IMR-90 (cell line): ENCODE measurements around the gene BNIP5. TPM values are rescaled to one million over a fixed set of nuclear protein-coding genes. Genes with fewer than 3 reads are reported as not detected.

Source experiments
- ATAC-seq: fragments of 200-7000 bp; cut with Tn5 transposase; 2 replicates; pipeline ENCODE4 v1.9.1; 2020; ENCODE audit warnings: low read depth, mild to moderate bottlenecking, moderate library complexity
- BruUV-seq: library from RNA; stranded (reverse); fragments of 400-500 nt; replicated peaks from 2 replicates; lab custom pipeline; 2021; lab: Mats Ljungman, UMichigan
- CTCF ChIA-PET: fragments of 300-600 bp; formaldehyde crosslinking; extraction: SDS; loops from one replicate; lab custom pipeline; 2021; ENCODE audit warnings: antibody characterized with exemption; lab: Yijun Ruan, JAX
- POLR2A ChIA-PET: fragments of 300-600 bp; sonication (Branson Sonifier 250); formaldehyde crosslinking; loops from one replicate; lab custom pipeline; 2022; ENCODE audit warnings: antibody characterized with exemption; ENCODE audit not compliant: unreplicated experiment; lab: Charles Lee
- DNase-seq: peaks from one replicate; pipeline ENCODE4 v3.0.0; 2013
- H2AFZ ChIP-seq: replicated peaks from 2 replicates; pipeline ENCODE3; 2013; ENCODE audit warnings: low read length, mild to moderate bottlenecking; ENCODE audit not compliant: poor library complexity
- H2AK5ac ChIP-seq: 2 replicates; pipeline ENCODE4 v1.6.1; 2013; ENCODE audit warnings: low read depth, low read length, inconsistent platforms
- H2AK9ac ChIP-seq: replicated peaks from 2 replicates; pipeline ENCODE3; 2013; ENCODE audit warnings: mild to moderate bottlenecking, low read depth, low read length, moderate library complexity; ENCODE audit not compliant: poor library complexity
- H2BK120ac ChIP-seq: 2 replicates; pipeline ENCODE4 v1.6.1; 2013; ENCODE audit warnings: low read depth, low read length, inconsistent platforms
- H2BK15ac ChIP-seq: 3 replicates; pipeline ENCODE4 v1.6.1; 2013; ENCODE audit warnings: low read depth, low read length, inconsistent platforms
- H2BK20ac ChIP-seq: 2 replicates; pipeline ENCODE4 v1.6.1; 2013; ENCODE audit warnings: low read depth, mild to moderate bottlenecking, inconsistent platforms, low read length, moderate library complexity
- H2BK5ac ChIP-seq: 2 replicates; pipeline ENCODE4 v1.6.1; 2013; ENCODE audit warnings: mild to moderate bottlenecking, low read depth, low read length, inconsistent platforms; ENCODE audit not compliant: poor library complexity, severe bottlenecking
- H3K14ac ChIP-seq: replicated peaks from 2 replicates; pipeline ENCODE4 v1.6.1; 2013; ENCODE audit warnings: low read depth, low read length, inconsistent platforms
- H3K18ac ChIP-seq: 2 replicates; pipeline ENCODE4 v1.6.1; 2013; ENCODE audit warnings: low read depth, low read length, control low read depth
- H3K23ac ChIP-seq: 2 replicates; pipeline ENCODE4 v1.6.1; 2013; ENCODE audit warnings: low read depth, low read length, inconsistent platforms
- H3K27ac ChIP-seq: 2 replicates; pipeline ENCODE4 v1.5.1; 2013; ENCODE audit warnings: mild to moderate bottlenecking, control low read depth, low read length; ENCODE audit not compliant: insufficient read depth
- H3K27me3 ChIP-seq: 2 replicates; pipeline ENCODE4 v1.6.1; 2013; ENCODE audit warnings: low read length; ENCODE audit not compliant: control insufficient read depth, insufficient read depth
- H3K36me3 ChIP-seq: 2 replicates; pipeline ENCODE4 v1.6.1; 2013; ENCODE audit warnings: low read length, mixed read lengths; ENCODE audit not compliant: control insufficient read depth, insufficient read depth
- H3K4ac ChIP-seq: 2 replicates; pipeline ENCODE4 v1.6.1; 2013; ENCODE audit warnings: low read depth, low read length, inconsistent platforms
- H3K4me1 ChIP-seq: 2 replicates; pipeline ENCODE4 v1.6.1; 2013; ENCODE audit warnings: low read length, mixed read lengths; ENCODE audit not compliant: control insufficient read depth, insufficient read depth
- H3K4me2 ChIP-seq: 2 replicates; pipeline ENCODE4 v1.6.1; 2013; ENCODE audit warnings: low read depth, mild to moderate bottlenecking, control low read depth, low read length, moderate library complexity
- H3K4me3 ChIP-seq: 2 replicates; pipeline ENCODE4 v1.5.1; 2013; ENCODE audit warnings: low read depth, mild to moderate bottlenecking, control low read depth, low read length, moderate library complexity; ENCODE audit not compliant: insufficient read depth
- H3K56ac ChIP-seq: 2 replicates; pipeline ENCODE4 v1.6.1; 2013; ENCODE audit warnings: low read length, inconsistent platforms; ENCODE audit not compliant: insufficient read depth; ENCODE audit errors: extremely low read depth
- H3K79me1 ChIP-seq, 2 experiments: 2 replicates each; pipeline ENCODE4 v1.6.1; 2013; ENCODE audit warnings: low read length in 2 of 2, inconsistent platforms in 1 of 2, low read depth in 1 of 2
- H3K9ac ChIP-seq: 2 replicates; pipeline ENCODE4 v1.6.1; 2013; ENCODE audit warnings: low read depth, low read length, control low read depth
- H3K9me1 ChIP-seq: 2 replicates; pipeline ENCODE4 v1.6.1; 2013; ENCODE audit warnings: low read length, inconsistent platforms; ENCODE audit not compliant: insufficient read depth
- H3K9me3 ChIP-seq: 2 replicates; pipeline ENCODE4 v1.6.1; 2013; ENCODE audit warnings: low read length; ENCODE audit not compliant: control insufficient read depth, insufficient read depth
- H4K20me1 ChIP-seq: 2 replicates; pipeline ENCODE4 v1.6.1; 2013; ENCODE audit warnings: low read length, inconsistent platforms; ENCODE audit not compliant: insufficient read depth
- H4K5ac ChIP-seq: 2 replicates; pipeline ENCODE4 v1.6.1; 2013; ENCODE audit warnings: mild to moderate bottlenecking, low read depth, low read length, control low read depth
- H4K8ac ChIP-seq, 2 experiments: 2 replicates each; pipeline ENCODE4 v1.6.1; 2013; ENCODE audit warnings: low read depth in 2 of 2, low read length in 2 of 2, control low read depth in 1 of 2, inconsistent platforms in 1 of 2
- H4K91ac ChIP-seq: 2 replicates; pipeline ENCODE4 v1.6.1; 2013; ENCODE audit warnings: low read depth, low read length, inconsistent platforms; ENCODE audit not compliant: insufficient read depth
- CEBPB ChIP-seq: IDR thresholded peaks from 2 replicates; pipeline ENCODE4 v1.6.1; 2012; ENCODE audit warnings: low read depth, low read length, improper control_type of control experiment
- MAZ ChIP-seq: IDR thresholded peaks from 2 replicates; pipeline ENCODE4 v1.6.1; 2012; ENCODE audit warnings: low read depth, mild to moderate bottlenecking, low read length, improper control_type of control experiment, moderate library complexity, borderline replicate concordance
- USF2 ChIP-seq: fragments of 150-350 bp; IDR thresholded peaks from 2 replicates; pipeline ENCODE4 v1.6.1; 2017; ENCODE audit warnings: mild to moderate bottlenecking, antibody characterized with exemption, low read length, low read depth
- WGBS, 2 experiments: methylation state at CpG; one replicate each; pipeline versions ENCODE4 v1.1.5 to v1.1.7; 2013; ENCODE audit warnings: missing lambda C conversion rate in 2 of 2; ENCODE audit not compliant: insufficient read length in 1 of 2; ENCODE audit errors: extremely low coverage in 2 of 2; 5-methylcytosine and 5-hydroxymethylcytosine counted together
- dilution Hi-C: fragments of 300-500 bp; cut with HindIII; formaldehyde crosslinking; loops from one replicate; pipeline ENCODE4 v1.14.3; 2018; ENCODE audit warnings: low sequenced_read_pairs; ENCODE audit not compliant: unreplicated experiment
- in situ Hi-C: fragments of 300-500 bp; cut with MboI; formaldehyde crosslinking; loops from 3 replicates; pipeline ENCODE4 v1.14.3; 2019; ENCODE audit warnings: low sequenced_read_pairs, inconsistent platforms, mixed read lengths
- intact Hi-C: fragments of 100-400 bp; cut with micrococcal nuclease; formaldehyde crosslinking; loops from 2 replicates; pipeline ENCODE4 v1.10.0; 2022
- polyA plus RNA-seq, 3 experiments: library from polyadenylated mRNA; depleted of rRNA; stranded (reverse); fragments of >200 nt; gene quantifications; 2 replicates each; pipeline ENCODE4 v1.2.3, GENCODE V29; 2012; ENCODE audit warnings: low replicate concordance in 1 of 3
- total RNA-seq: library from RNA; depleted of rRNA; stranded (reverse); fragments of >200 nt; gene quantifications from 2 replicates; pipeline ENCODE4 v1.2.3, GENCODE V29; 2012

Gene BNIP5
- total and polyA plus RNA-seq, 2 of the 4 experiments (the other 2 are of a cell fraction) = not detected

GRCh38 chr6:36368921-36369865 lies 32.5 kb upstream of the BNIP5 start:
- 51% methylated on average over 5 of the region's 14 CpGs; no CpG with 5 or more reads in 1 of the 2 experiments for WGBS, 2 experiments
- Histone ChIP-seq H2BK20ac (peak overlapping the region; percentile 47), H3K4ac (peak overlapping the region; percentile 9; the same call in 1 of the 2 replicates), H3K14ac (no peak overlapping the region), H3K56ac (no peak overlapping the region), H3K9me1 (0 out of 2 replicates have a peak, but pooled peaks cover 3% of the 10 kb centered on the region), H3K79me1 (no peaks in the 10 kb centered on the region), H3K27me3 (peaks cover 24% of the 10 kb centered on the region), H3K4me2 (no peak overlapping the region), H2AK5ac (no peak overlapping the region; the same call in 1 of the 2 replicates), H3K36me3 (no peaks in the 10 kb centered on the region), H2BK120ac (no peak overlapping the region; the same call in 1 of the 2 replicates), H2BK5ac (no peak overlapping the region), H3K18ac (no peak overlapping the region), H4K5ac (no peak overlapping the region), H4K8ac (no peak overlapping the region), H3K9me3 (no peaks in the 10 kb centered on the region), H4K20me1 (no peaks in the 10 kb centered on the region), H2BK15ac (no peak overlapping the region; the same call in 2 of the 3 replicates), H3K4me1 (peaks cover 3% of the 10 kb centered on the region), H3K27ac (no peak overlapping the region), H3K23ac (no peak overlapping the region), H4K91ac (peak overlapping the region; percentile 8; the same call in 1 of the 2 replicates), H3K9ac (no peak overlapping the region), H3K4me3 (no peak overlapping the region), H2AK9ac (no peak overlapping the region), H2AFZ (peak overlapping the region; percentile 2)
- in situ Hi-C loops = no loop called here
- ATAC-seq (peak; percentile 87), DNase-seq (peak; percentile 83)
- TF ChIP-seq MAZ = no peak
- peak; percentile 96 for TF ChIP-seq CEBPB
- TF ChIP-seq USF2 = no peak
- no TSS peak for BruUV-seq
- ChIA-PET CTCF (interaction anchor here (0.5 kb wide), 1 partner anchor 376 kb away, joined by 4 read pairs; no protein-coding TSS in a partner anchor), POLR2A (no interaction called here)
- dilution Hi-C loops = no loop called here
- intact Hi-C loops = no loop called here
